NB4 (cell line): ENCODE measurements around the gene KRT74.

Experiments used
- CTCF ChIP-seq: IDR thresholded peaks from one replicate; pipeline ENCODE4 v1.5.1; 2012; ENCODE audit warnings: low read depth, low read length
- MYC ChIP-seq: IDR thresholded peaks from 2 replicates; pipeline ENCODE4 v1.6.1; 2011; ENCODE audit warnings: low read depth, low read length

GRCh38 chr12:52613384-52614030 lies 39.9 kb upstream of the KRT74 start:
- TF ChIP-seq MYC (no peak), CTCF (no peak)
